NCI-H774 (cell line): ENCODE results near the gene NCAM2.

Experiments
- DNase-seq: peaks from one replicate; lab custom pipeline; 2025; lab: John Stamatoyannopoulos, UW

The NCAM2 gene

DNA sequence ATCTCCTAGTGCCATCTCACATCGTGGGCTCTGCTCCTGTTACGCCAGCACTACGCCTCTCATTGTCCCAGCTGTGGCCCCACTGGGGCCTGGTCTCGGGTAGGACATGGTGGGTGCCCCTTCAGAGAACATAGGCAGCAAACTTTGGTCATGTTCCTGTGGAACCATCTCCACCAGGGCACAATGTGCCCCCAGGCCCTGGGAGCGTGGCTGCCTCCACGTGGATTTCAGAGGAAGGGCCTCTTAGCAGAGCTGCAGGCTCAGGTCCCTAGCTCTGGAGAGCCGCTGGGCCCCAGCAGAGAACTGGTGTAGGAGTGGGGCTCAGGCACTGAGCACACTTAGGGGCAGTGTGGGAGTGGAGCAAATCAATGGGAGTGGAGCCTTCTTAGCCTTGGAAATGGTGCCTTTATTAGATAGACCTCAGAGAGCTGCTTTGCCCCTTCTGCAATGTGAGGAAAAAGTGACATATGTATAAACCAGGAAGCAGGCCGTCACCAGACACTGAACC, 460.0 kb downstream of the NCAM2 start:
- no peak for DNase-seq

DNA sequence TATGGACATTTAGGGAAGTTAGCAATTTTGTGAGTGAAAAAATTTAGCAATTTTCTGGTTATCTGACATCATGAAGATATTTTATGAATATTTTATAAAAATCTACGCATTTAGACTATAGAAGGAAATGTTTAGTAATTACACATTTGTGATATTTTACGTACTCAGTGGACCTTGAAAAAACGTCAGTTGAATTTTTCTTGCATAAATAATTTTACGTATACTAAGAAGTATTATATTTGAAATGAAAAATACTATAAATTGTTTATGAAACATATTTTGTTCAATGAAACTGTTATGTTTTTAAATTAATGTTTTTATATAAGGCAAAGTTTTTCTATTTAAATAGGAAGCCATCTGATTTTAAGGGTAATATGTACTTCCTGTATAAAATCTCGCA, 462.8 kb downstream of the NCAM2 start:
- DNase-seq, result no peak

DNA sequence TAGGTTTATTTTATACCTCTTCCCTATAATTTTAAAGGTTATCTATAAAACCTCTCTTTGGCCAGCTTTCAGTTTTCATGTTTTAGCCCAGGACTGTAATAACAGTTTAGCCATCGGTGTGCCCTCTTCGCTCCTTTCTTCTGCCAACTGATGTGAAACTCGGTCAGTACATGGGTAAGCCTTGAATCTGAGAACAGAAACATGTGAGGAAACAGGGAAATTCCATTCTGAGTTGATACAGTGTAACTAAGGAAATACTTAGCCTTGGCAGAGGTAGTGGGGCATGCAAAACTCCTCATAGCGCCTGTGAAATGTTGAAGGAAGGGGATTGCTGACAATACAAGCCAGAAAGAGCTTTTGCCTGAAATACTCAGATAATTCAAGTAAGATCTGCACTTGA, 465.2 kb downstream of the NCAM2 start:
- no peak for DNase-seq

DNA sequence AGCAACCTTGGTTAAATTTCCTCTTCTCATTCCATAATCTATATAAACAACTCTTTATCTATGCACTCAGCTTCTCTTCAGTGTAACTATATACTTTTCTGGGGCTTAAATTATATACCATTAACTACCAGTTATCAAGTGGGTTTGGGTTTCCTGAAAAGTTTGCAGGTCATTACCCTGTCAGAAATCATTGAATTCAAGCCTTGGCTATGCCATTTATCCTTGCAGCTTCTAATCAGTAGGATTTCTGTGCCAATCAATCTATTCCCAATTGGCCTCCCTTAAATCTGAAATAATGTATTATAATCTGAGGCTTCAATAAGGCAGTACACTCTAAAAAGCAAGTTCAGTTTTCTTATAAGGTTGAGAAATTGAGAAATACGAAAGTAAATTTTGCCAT, 466.5 kb downstream of the NCAM2 start:
- DNase-seq, result no peak

DNA sequence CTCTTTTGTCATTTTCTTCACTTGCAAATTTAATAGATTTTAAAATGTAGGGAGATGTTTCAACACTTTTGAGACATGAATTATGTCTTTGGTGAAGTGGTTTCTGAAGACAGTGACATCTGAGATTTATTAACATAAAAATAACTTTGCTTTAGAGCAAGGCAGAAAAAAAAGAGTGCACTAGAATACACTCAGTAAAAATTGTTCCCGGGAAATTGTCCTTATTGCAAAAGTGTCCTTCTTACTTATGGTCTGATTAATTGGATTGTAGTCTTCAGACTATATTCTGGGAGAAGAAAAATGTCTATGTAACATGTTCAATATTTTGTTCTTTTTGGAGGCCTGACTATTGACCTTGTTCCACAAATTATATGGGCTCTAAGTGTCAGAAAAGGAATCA, 468.5 kb downstream of the NCAM2 start:
- DNase-seq, result no peak

DNA sequence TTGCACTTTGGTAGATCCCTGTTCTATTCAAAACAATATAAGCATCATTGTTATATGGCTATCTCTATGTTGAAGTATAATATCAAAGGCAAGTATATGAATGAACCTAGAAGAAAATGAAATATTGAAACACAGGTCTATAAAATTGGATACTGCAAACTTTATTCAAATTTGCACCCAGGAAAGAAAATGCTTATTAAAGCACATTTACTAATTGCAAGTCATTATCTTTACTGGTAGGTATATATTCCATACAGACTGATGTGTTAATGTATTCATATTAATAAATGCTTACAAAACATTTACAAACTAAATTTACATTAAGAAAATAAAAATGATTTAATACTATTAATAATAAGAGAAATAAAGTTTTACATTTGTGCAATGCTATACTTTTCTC, 469.8 kb downstream of the NCAM2 start:
- no peak for DNase-seq

DNA sequence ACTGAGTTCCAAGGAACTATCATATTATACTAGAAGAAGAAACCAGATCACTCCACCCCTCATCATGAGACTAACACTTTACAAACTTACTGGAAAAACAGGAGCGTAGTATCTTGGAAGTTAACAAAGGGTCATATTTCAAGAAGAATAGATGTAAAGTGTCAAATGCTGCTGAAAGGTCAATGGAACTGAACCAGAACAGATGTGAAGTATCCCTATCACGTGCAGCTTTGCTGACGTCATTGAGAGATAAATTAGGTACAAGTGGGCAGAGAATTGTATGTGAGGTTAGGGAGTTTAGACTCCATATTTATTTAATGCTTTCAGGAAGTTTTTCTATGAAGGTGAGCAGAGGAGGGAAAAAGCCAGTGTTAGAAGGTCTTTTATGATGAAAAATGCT, 483.0 kb downstream of the NCAM2 start:
- no peak for DNase-seq

DNA sequence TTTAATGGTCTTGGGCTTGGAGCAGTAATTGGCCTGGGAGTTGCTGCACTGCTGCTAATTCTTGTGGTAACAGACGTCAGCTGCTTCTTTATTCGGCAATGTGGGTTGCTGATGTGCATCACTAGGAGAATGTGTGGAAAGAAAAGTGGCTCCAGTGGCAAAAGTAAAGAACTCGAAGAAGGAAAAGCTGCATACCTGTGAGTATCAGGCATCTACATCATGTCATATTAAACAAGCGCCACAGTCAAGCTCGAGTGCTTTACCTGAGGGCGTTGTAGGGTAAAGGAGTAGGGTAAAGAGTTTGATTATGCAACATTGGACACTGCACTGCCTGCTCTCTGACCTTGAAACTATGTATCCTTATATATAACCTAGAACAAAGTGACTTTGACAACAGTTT, 510.6 kb downstream of the NCAM2 start:
- no peak for DNase-seq

DNA sequence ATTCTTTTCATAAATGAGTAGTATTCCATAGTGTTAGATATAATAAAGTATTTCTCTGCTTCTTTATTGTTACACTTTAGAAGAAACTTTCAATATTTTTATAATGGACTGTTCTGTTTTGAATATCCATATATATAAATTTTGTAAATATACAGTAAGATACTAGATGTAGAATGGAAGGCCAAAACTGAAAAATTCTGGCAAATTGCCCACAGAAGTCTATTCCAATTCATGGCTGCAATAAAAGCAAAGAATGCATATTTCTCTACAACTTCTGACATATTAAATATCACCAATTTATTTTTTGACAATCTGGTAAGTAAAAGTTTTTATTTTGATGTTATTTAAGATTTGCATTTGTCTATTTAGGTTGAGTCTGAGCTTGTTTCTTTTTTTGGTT, 532.5 kb downstream of the NCAM2 start:
- no peak for DNase-seq

DNA sequence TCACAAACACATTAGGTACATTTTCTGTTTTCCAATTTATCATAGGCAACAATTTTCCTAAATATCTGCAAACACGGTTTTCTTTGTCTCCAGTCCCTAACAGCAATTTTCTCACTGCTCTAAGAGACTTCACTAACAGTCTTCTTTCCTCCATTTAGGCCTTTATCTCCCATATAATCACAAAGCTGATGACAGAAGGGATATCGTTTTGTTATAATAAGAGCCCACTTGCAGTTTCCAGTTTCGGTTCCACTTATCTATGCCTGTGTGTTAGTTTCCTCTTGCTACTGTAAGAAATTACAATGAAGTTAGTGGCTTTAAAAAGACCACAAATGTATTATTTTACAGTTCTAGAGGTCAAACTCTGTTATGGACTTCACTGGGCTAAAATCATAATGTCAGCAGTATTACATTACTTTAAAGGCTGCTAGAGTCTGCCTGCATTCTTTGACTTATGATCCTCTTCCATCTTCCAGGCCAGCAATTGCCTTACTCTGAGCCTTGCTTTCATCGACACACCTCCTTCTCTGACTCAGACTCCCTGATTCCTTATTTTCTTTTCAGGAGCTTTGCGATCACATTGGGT, 549.3 kb downstream of the NCAM2 start:
- no peak for DNase-seq

DNA sequence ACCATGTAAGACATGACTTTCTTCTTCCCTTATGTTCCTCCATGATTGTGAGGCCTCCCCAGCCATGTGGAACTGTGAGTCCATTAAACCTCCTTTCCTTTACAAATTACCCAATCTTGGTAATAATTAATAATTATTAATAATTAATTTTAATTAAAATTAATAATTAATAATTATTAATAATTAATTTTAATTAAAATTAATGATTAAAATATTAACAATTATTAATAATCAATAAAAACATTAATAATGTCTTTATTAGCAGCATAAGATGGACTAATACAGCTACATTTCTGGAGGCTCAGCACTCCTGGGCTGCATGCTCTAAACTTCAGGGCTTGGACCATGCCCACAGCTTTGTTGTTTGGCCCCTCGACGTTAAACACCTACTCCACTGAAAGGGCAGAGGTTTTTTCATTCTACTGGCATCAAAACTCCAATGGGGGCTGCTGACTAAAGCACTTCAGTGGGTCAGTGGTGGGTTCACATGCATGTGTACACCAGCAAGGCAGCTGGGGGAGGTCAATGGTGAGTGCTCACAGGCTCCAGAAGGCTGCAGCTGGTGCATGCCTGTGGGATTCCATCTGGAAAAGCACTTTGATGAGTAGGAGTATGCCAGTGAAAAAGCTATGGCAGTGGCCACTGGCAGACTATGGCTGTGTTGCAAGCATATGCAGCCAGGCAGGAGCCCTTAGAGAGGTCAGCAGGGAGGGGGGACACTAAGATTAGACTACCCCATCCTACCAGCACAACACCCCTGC, 561.3 kb downstream of the NCAM2 start:
- no peak for DNase-seq
